ENCODE results near the gene ATL3.

The ATL3 gene

GRCh38 chr11:63574856-63575602 lies 96.1 kb downstream of the ATL3 start:
- no peak overlapping the region for H3K4me3 ChIP-seq (ENCODE audit: low read depth, low read length)
- in situ Hi-C loops (cut with HindIII; ENCODE audit: low sequenced_read_pairs) = no loop called here
- peak; percentile 29 for DNase-seq (ENCODE audit: low read depth, low spot score)
- no peak for TF ChIP-seq CTCF (IDR thresholded peaks at IDR 0.05; ENCODE audit: low read depth, low read length)

Data from astrocyte of the spinal cord (primary cell).